ENCODE data around the gene HIGD1B.

Gene HIGD1B

DNA sequence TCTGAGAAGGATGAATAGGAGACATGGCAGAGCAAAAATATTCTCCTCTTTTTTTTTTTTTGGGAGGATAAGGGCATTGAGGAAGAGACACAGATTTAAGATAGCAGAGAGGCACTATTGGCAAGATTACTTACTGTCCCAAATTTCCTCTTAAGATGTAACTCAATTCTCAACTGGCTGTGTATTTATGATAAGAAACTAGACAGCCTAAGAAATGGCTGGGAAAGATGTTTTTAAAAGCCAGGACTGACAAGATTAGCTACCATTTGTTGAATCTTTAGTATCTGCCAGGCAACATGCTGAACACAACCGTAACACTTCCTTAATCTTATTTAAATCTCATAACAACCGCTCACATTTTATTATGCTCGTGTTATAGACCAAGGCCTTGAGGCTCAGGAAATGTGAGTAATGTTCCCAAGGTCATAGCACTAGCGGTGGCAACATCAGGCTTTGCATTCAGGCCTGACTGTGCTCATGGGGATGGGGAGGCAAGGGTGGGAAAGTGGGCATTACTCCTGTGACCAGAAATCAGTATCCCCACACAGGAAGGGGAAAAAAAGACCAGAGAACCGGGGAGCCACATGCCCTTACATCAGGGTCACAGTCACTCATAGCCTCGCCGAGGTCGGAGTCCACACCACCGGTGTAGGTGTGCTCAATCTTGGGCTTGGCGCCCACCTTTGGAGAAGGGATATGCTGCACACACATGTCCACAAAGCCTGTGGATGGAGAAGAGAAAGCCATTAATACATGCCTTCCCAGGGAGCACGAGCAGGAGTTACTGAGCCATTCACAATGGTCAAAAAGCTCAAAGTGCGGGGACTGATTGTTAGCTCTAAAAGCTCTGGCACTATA lies 15.6 kb downstream of the HIGD1B start:
- no peaks in the 10 kb centered on the region for H3K4me1 ChIP-seq (ENCODE audit: control insufficient read depth, insufficient read depth, low read length)
- H3K4me3 ChIP-seq (ENCODE audit: low read depth, low read length) = no peak overlapping the region
- H3K36me3 ChIP-seq (ENCODE audit: control insufficient read depth in 2 of 2, insufficient read depth in 1 of 2, low read length in 2 of 2) = peaks cover 74 to 94% of the 10 kb centered on the region in 2 experiments
- POLR2A ChIA-PET = no interaction called here
- peak overlapping the region; percentile 17; the same call in 1 of the 2 replicates for H3K27ac ChIP-seq (ENCODE audit: extremely low read depth, low read depth, low read length)
- H3K9me3 ChIP-seq (ENCODE audit: control insufficient read depth, insufficient read depth, low read depth, low read length) = no peaks in the 10 kb centered on the region
- TF ChIP-seq SALL2 (tag by site-specific recombination; IDR thresholded peaks at IDR 0.05; ENCODE audit: borderline replicate concordance) = no peak
- no peak for TF ChIP-seq ZNF335 (tag by site-specific recombination; conservative IDR thresholded peaks at IDR 0.05)
- TF ChIP-seq, protein P1, sequence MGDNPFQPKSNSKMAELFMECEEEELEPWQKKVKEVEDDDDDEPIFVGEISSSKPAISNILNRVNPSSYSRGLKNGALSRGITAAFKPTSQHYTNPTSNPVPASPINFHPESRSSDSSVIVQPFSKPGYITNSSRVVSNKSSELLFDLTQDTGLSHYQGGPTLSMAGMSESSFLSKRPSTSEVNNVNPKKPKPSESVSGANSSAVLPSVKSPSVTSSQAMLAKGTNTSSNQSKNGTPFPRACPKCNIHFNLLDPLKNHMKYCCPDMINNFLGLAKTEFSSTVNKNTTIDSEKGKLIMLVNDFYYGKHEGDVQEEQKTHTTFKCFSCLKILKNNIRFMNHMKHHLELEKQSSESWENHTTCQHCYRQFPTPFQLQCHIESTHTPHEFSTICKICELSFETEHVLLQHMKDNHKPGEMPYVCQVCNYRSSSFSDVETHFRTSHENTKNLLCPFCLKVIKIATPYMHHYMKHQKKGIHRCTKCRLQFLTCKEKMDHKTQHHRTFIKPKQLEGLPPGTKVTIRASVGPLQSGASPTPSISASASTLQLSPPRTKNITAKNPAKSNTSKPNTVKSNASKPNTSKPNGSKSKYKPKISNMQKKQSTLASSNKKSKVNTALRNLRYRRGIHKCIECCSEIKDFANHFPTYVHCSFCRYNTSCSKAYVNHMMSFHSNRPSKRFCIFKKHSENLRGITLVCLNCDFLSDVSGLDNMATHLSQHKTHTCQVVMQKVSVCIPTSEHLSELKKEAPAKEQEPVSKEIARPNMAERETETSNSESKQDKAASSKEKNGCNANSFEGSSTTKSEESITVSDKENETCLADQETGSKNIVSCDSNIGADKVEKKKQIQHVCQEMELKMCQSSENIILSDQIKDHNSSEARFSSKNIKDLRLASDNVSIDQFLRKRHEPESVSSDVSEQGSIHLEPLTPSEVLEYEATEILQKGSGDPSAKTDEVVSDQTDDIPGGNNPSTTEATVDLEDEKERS (tag by site-specific recombination; IDR thresholded peaks at IDR 0.05) = no peak
- no peak for TF ChIP-seq ZNF501 (tag by site-specific recombination; IDR thresholded peaks at IDR 0.05)
- no peak for TF ChIP-seq ZNF174 (tag by site-specific recombination; IDR thresholded peaks at IDR 0.05)
- TF ChIP-seq ZNF391 (tag by site-specific recombination; IDR thresholded peaks at IDR 0.05; ENCODE audit: borderline replicate concordance, low read depth) = no peak
- TF ChIP-seq MZF1 (tag by site-specific recombination; IDR thresholded peaks at IDR 0.05; ENCODE audit: borderline replicate concordance) = no peak
- TF ChIP-seq ZNF843 (tag by site-specific recombination; IDR thresholded peaks at IDR 0.05) = no peak
- no peak for TF ChIP-seq ZNF473 (tag by site-specific recombination; IDR thresholded peaks at IDR 0.05)
- TF ChIP-seq ZNF324 (tag by site-specific recombination; IDR thresholded peaks at IDR 0.05) = no peak
- TF ChIP-seq ZNF302 (tag by site-specific recombination; IDR thresholded peaks at IDR 0.05; ENCODE audit: low read depth) = no peak
- no peak for TF ChIP-seq ZNF274 (IDR thresholded peaks at IDR 0.05; ENCODE audit: low read length)
- TF ChIP-seq ZNF274 (tag by site-specific recombination; IDR thresholded peaks at IDR 0.05; ENCODE audit: borderline replicate concordance) = no peak
- TF ChIP-seq, protein P2, sequence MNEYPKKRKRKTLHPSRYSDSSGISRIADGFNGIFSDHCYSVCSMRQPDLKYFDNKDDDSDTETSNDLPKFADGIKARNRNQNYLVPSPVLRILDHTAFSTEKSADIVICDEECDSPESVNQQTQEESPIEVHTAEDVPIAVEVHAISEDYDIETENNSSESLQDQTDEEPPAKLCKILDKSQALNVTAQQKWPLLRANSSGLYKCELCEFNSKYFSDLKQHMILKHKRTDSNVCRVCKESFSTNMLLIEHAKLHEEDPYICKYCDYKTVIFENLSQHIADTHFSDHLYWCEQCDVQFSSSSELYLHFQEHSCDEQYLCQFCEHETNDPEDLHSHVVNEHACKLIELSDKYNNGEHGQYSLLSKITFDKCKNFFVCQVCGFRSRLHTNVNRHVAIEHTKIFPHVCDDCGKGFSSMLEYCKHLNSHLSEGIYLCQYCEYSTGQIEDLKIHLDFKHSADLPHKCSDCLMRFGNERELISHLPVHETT (tag by site-specific recombination; IDR thresholded peaks at IDR 0.05) = no peak
- TF ChIP-seq, protein P3, sequence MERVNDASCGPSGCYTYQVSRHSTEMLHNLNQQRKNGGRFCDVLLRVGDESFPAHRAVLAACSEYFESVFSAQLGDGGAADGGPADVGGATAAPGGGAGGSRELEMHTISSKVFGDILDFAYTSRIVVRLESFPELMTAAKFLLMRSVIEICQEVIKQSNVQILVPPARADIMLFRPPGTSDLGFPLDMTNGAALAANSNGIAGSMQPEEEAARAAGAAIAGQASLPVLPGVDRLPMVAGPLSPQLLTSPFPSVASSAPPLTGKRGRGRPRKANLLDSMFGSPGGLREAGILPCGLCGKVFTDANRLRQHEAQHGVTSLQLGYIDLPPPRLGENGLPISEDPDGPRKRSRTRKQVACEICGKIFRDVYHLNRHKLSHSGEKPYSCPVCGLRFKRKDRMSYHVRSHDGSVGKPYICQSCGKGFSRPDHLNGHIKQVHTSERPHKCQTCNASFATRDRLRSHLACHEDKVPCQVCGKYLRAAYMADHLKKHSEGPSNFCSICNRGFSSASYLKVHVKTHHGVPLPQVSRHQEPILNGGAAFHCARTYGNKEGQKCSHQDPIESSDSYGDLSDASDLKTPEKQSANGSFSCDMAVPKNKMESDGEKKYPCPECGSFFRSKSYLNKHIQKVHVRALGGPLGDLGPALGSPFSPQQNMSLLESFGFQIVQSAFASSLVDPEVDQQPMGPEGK (tag by site-specific recombination; IDR thresholded peaks at IDR 0.05) = no peak
- TF ChIP-seq YY1 (tag by site-specific recombination; IDR thresholded peaks at IDR 0.05) = no peak
- TF ChIP-seq, protein P4, sequence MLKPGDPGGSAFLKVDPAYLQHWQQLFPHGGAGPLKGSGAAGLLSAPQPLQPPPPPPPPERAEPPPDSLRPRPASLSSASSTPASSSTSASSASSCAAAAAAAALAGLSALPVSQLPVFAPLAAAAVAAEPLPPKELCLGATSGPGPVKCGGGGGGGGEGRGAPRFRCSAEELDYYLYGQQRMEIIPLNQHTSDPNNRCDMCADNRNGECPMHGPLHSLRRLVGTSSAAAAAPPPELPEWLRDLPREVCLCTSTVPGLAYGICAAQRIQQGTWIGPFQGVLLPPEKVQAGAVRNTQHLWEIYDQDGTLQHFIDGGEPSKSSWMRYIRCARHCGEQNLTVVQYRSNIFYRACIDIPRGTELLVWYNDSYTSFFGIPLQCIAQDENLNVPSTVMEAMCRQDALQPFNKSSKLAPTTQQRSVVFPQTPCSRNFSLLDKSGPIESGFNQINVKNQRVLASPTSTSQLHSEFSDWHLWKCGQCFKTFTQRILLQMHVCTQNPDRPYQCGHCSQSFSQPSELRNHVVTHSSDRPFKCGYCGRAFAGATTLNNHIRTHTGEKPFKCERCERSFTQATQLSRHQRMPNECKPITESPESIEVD (tag by site-specific recombination; IDR thresholded peaks at IDR 0.05) = no peak
- TF ChIP-seq, protein P5, sequence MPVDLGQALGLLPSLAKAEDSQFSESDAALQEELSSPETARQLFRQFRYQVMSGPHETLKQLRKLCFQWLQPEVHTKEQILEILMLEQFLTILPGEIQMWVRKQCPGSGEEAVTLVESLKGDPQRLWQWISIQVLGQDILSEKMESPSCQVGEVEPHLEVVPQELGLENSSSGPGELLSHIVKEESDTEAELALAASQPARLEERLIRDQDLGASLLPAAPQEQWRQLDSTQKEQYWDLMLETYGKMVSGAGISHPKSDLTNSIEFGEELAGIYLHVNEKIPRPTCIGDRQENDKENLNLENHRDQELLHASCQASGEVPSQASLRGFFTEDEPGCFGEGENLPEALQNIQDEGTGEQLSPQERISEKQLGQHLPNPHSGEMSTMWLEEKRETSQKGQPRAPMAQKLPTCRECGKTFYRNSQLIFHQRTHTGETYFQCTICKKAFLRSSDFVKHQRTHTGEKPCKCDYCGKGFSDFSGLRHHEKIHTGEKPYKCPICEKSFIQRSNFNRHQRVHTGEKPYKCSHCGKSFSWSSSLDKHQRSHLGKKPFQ (tag by site-specific recombination; IDR thresholded peaks at IDR 0.05) = no peak
- no peak for TF ChIP-seq ZNF266 (tag by site-specific recombination; IDR thresholded peaks at IDR 0.05; ENCODE audit: low read depth)
- no peak for TF ChIP-seq ZNF529 (tag by site-specific recombination; IDR thresholded peaks at IDR 0.05; ENCODE audit: insufficient replicate concordance)
- no peak for TF ChIP-seq ZBTB20 (tag by site-specific recombination; IDR thresholded peaks at IDR 0.05)
- CTCF ChIA-PET = interaction anchor here (0.5 to 15.4 kb wide), 17 partner anchors 11 to 414 kb away, joined by 3 to 461 read pairs (median 4); no protein-coding TSS in a partner anchor
